Measurements from ENCODE around the gene ARHGAP18. TPM values are rescaled to one million over a fixed set of nuclear protein-coding genes. Genes with fewer than 3 reads are reported as not detected.

The ARHGAP18 gene
- total and polyA plus RNA-seq, 10 of the 15 experiments (the other 5 are each of a cell fraction or from before 2014, with no cell fraction given): 18.2 to 52.2 (median 31.7) TPM

- no peak for TF ChIP-seq ATF3 (IDR thresholded peaks at IDR 0.05; ENCODE audit: borderline replicate concordance, extremely low read depth, low read depth, low read length)
- no peak for TF ChIP-seq TARDBP (IDR thresholded peaks at IDR 0.05; ENCODE audit: borderline replicate concordance)
- TF ChIP-seq HCFC1 (IDR thresholded peaks at IDR 0.05; ENCODE audit: low read length): no peak
- no peak for TF ChIP-seq NR2C1 (IDR thresholded peaks at IDR 0.05)
- TF ChIP-seq SMAD5 (IDR thresholded peaks at IDR 0.05; ENCODE audit: low read depth): no peak
- TF ChIP-seq NFIC (IDR thresholded peaks at IDR 0.05; ENCODE audit: low read depth, low read length): no peak
Observed at GRCh38 chr6:129732034-129732433, 22.1 kb upstream of the ARHGAP18 start (continued).

- Histone ChIP-seq H3K36me3 (ENCODE audit: control insufficient read depth in 2 of 2, insufficient read depth in 2 of 2, low read length in 1 of 2) (no peaks in the 10 kb centered on the region), H3K27ac (ENCODE audit: control insufficient read depth, insufficient read depth) (no peak overlapping the region), H3K4me3 (no peak overlapping the region), H3K4me2 (ENCODE audit: control insufficient read depth, insufficient read depth) (no peak overlapping the region), H2AFZ (ENCODE audit: control insufficient read depth, low read depth, low read length) (peak overlapping the region; percentile 83), H3K27me3 (replicated peaks in 1 of 2; ENCODE audit: control insufficient read depth in 2 of 2, insufficient read depth in 2 of 2, low read length in 1 of 2) (no peaks in the 10 kb centered on the region), H3K79me2 (ENCODE audit: control insufficient read depth, insufficient read depth, low read length) (no peaks in the 10 kb centered on the region), H3K9me3 (replicated peaks; ENCODE audit: control insufficient read depth, insufficient read depth, low read length) (no peaks in the 10 kb centered on the region), H3K4me1 (ENCODE audit: control insufficient read depth, insufficient read depth, low read length) (no peaks in the 10 kb centered on the region), H3K9ac (ENCODE audit: control insufficient read depth, insufficient read depth, low read length) (no peak overlapping the region), H4K20me1 (ENCODE audit: control insufficient read depth, insufficient read depth) (no peaks in the 10 kb centered on the region)
- no peak for DNase-seq (ENCODE audit: low read depth, low spot score)
- no peak for FAIRE-seq
- ChIA-PET CTCF (interaction anchor here (0.6 to 11.3 kb wide), 25 partner anchors 9 to 290 kb away, joined by 3 to 411 read pairs (median 4); partner anchors contain the start of gene ARHGAP18), POLR2A (interaction anchor here (1.3 kb wide), 1 partner anchor 134 kb away, joined by 4 read pairs; no protein-coding TSS in a partner anchor), SMC1A (ENCODE audit: uncharacterized antibody, unreplicated experiment) (interaction anchor here (0.5 to 11.3 kb wide), 28 partner anchors 8 to 320 kb away, joined by 3 to 407 read pairs (median 5); partner anchors contain the start of gene ARHGAP18), RAD21 (ENCODE audit: unreplicated experiment) (interaction anchor here (0.6 to 10.9 kb wide), 28 partner anchors 10 to 290 kb away, joined by 3 to 268 read pairs (median 5); partner anchors contain the start of gene ARHGAP18)
- peak; percentile 24; the same call in 1 of the 3 replicates for ATAC-seq
- intact Hi-C loops (cut with micrococcal nuclease; ENCODE audit: unreplicated experiment) (loop anchor here (2.0 kb wide), 1 partner anchor 17 kb away; no protein-coding TSS in a partner anchor), in situ Hi-C loops (cut with MboI) (no loop called here)
- no TSS peak for BruUV-seq (replicated peaks)
- 72% methylated on average over 4 of the region's 4 CpGs for WGBS (ENCODE audit: insufficient coverage, insufficient replicate concordance, low lambda C conversion rate, missing lambda C conversion rate)
- TF ChIP-seq SIN3A (IDR thresholded peaks at IDR 0.05; ENCODE audit: low read depth, low read length): no peak
- no peak for TF ChIP-seq SP1 (IDR thresholded peaks at IDR 0.05; ENCODE audit: low read depth, low read length)
- TF ChIP-seq BACH1 (IDR thresholded peaks at IDR 0.05; ENCODE audit: borderline replicate concordance): no peak
- no peak for TF ChIP-seq POLR2AphosphoS2 (IDR thresholded peaks at IDR 0.05; ENCODE audit: low read depth, low read length)
- no peak for TF ChIP-seq CEBPB (IDR thresholded peaks at IDR 0.05; ENCODE audit: borderline replicate concordance in 1 of 2, low read depth in 2 of 2, low read length in 2 of 2)
- no peak for TF ChIP-seq TCF3 (IDR thresholded peaks at IDR 0.05; ENCODE audit: borderline replicate concordance, insufficient read depth, low read depth, low read length)
- no peak for TF ChIP-seq RBBP5 (conservative IDR thresholded peaks at IDR 0.05)
- no peak for TF ChIP-seq JUNB (IDR thresholded peaks at IDR 0.05)
- TF ChIP-seq FOXM1 (IDR thresholded peaks at IDR 0.05; ENCODE audit: low read depth, low read length): no peak
- TF ChIP-seq NRF1 (conservative IDR thresholded peaks at IDR 0.05; ENCODE audit: low read depth, low read length): no peak
- no peak for TF ChIP-seq LARP7 (IDR thresholded peaks at IDR 0.05)
- no peak for TF ChIP-seq ZBTB33 (IDR thresholded peaks at IDR 0.05)
- TF ChIP-seq CHD2 (IDR thresholded peaks at IDR 0.05; ENCODE audit: borderline replicate concordance, low read depth, low read length): no peak
- no peak for TF ChIP-seq RB1 (IDR thresholded peaks at IDR 0.05; ENCODE audit: borderline replicate concordance)
- TF ChIP-seq GABPA (IDR thresholded peaks at IDR 0.05; ENCODE audit: low read depth): no peak
- TF ChIP-seq NR2F1 (conservative IDR thresholded peaks at IDR 0.05): no peak
- no peak for TF ChIP-seq MTA3 (IDR thresholded peaks at IDR 0.05; ENCODE audit: borderline replicate concordance, low read length)
- TF ChIP-seq POLR2AphosphoS5 (IDR thresholded peaks at IDR 0.05; ENCODE audit: low read length): no peak
- no peak for TF ChIP-seq CREM (IDR thresholded peaks at IDR 0.05; ENCODE audit: low read depth)
Observed at GRCh38 chr6:129731428-129731827, 21.5 kb upstream of the ARHGAP18 start.

All from GM12878 (cell line).